GM18873 (cell line): Measurements from ENCODE around the gene TFE3.

Source experiments
- ATAC-seq: cut with Tn5 transposase; IDR thresholded peaks from one replicate; pipeline ENCODE4 v1.9.1; 2021; ENCODE audit warnings: mild to moderate bottlenecking, moderate library complexity, moderate number of reproducible peaks; ENCODE audit not compliant: unreplicated experiment, low FRiP score

The TFE3 gene

DNA sequence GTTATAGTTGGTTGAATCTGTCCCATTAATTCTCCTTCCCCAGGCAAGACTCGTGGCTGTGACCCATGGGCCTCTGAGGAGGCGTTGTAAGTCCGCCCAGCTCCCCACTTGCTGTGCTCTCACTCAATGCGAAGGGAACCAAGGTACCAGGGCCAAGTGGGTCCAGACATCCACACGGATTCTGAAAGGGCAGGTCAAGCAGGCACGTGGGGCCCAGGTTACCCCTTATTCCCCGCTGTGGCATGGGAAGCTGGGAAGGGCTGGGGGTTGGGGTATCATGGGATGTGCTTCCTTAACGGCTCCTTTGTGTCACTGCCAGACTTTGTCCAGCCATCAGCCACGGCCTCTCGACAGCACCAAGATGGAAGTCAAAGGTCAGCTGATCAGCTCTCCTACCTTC, 18.8 kb upstream of the TFE3 start:
- no peak for ATAC-seq

DNA sequence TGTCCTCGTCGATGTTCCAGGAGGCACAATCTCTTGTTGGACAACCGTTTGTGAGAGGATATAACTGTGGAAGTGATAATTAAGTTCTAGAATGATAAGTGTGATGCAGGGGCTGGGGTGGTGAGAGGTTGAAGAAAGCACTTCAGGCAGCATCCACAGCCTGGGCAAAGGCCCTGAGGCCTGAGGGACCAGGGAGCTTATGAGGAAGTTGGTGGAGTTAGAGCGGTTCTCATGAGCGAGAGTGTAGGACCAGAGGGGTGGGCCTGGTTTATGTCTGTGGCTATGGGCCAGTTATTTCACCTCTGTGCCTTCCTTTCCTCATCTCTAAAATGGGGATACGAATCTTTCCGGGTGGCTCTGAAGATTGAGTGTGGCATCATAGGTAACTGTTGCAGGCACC, 18.3 kb upstream of the TFE3 start:
- ATAC-seq: no peak

DNA sequence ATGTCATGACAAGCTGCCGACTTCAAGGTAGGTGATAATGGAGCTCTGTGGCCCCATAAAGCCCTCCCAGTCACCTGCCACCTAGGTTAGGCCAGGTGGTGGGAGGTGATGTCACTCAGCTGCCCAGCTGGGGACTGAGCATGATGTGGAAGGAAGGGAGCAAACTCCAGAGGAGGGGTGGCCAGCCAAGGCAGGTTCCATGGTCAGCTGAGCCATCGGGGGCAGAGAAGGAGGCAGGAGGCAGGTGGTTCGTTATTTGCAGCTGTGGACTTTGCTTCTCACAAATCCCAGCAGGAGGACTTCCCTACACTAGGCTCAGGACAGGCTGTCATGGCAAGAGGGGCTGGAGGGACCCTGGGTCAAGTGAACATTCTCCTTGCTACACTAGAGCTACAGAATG, 17.8 kb upstream of the TFE3 start:
- no peak for ATAC-seq

GRCh38 chrX:49059681-49060085, 16.5 kb upstream of the TFE3 start:
- no peak for ATAC-seq

- no peak for ATAC-seq
These were observed 16.0 kb upstream of the TFE3 start for GRCh38 chrX:49059201-49059600.

- ATAC-seq: no peak
These were observed 15.6 kb upstream of the TFE3 start, which contains the start of gene CCDC120 for GRCh38 chrX:49058794-49059193. Gene CCDC120, plus strand, starts transcription at chrX:49058999. Its CDS starts 3,043 bp downstream, at chrX:49062042.

- no peak for ATAC-seq
These were observed 11.1 kb upstream of the TFE3 start for GRCh38 chrX:49054073-49054762.

DNA sequence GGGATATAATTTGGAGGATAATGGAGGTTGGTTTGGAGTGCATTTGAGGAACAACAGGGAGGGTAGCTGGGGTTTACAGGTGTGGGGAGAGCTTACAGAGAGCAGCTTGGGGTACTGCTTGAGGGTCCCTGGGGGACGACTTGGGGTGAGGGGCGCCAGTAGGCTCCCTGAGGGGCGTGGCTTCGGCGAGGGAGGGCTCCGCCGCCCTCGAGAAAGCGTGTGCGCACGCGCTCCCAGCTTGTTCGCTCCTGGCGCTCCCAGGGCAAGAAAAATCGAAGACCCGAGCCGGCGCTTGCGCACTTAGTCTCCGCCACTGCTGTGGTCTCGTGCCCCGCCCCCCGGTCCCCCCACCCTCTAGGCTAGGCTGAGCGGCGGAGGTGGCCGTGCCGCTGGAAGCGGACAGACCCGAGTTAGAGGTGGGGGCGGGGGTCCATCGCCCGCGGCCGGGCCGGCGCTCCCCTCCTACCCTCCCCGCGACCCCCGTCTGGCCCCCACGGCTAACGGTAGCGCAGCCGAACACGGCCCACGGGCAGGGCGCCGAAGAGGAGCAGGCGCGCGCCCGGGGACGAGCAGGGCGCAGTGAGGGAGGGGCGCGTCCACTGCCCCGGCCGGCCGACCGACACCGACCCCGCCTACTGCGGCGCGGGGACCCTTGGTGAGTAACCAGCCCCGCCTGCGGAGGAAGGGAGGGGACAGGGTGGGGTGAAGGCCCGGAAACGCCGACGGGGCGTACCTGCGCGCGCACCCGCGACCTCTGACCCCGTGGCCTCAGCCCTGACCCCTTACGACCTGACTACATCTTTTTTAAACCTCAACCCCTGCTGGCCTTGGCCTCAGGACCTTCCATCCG, 10.3 kb upstream of the TFE3 start:
- no peak for ATAC-seq

DNA sequence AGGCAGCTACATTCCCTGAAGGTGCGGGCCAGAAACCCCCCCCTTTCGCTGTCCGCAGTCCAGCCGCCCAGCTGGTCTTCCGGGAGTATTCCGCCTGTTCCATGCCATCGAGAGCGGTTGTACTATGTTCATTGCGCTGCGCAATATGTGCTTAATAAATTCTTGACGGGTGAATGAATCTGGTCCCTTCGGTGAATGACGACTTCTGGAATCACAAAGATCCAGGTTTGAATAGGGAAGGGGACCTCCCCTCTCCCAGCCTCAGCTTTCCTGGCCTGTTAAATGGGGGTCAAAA, 777 bp upstream of the TFE3 start:
- no peak for ATAC-seq

GRCh38 chrX:49042581-49043219, 457 bp downstream of the TFE3 start:
- no peak for ATAC-seq

- ATAC-seq: no peak
These were observed 1.2 kb downstream of the TFE3 start for GRCh38 chrX:49041744-49042580.

- no peak for ATAC-seq
These were observed 2.7 kb downstream of the TFE3 start for GRCh38 chrX:49040376-49040955.

GRCh38 chrX:49039598-49040375, 3.4 kb downstream of the TFE3 start:
- ATAC-seq: no peak

GRCh38 chrX:49037883-49038475, 5.2 kb downstream of the TFE3 start:
- ATAC-seq: no peak

DNA sequence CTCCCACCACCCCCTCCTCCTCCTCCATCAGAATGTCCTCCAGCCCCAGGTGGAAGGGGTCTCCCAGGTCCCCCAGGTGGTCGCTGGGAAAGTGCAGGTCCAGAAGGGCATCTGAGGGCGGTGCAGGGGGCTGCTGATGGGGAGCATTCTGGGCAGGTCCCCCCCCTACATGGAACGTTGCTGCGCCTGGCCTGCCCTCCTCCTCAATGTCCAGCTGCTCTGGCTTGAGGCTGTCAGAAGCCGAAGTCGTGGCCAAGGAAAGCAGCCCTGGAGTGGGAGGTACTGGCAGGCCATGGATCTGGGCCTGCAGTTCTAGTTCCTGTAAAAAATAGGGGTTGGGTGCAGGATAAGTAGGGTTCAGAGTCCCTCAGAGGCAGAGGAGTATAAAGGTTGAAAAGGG, 12.9 kb downstream of the TFE3 start:
- ATAC-seq: no peak

GRCh38 chrX:49029876-49030275, 13.3 kb downstream of the TFE3 start:
- no peak for ATAC-seq

GRCh38 chrX:49019599-49020249, 23.4 kb downstream of the TFE3 start:
- no peak for ATAC-seq

DNA sequence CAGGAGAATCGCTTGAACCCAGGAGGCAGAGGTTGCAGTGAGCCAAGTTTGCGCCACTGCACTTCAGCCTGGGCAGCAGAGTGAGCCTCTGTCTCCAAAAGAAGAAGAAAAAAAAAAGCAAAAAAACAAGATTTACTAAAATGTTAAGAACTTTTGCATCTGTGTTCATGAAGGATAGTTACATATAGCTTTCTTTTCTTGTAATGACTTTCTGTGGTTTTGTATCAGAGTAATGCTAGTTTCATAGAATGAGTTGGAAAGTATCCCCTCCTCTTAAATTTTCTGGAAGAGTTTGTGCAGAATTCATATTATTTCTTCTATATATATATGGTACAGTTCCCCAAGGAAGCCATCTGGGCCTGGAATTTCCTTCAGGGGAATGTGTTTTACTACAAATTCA, 24.1 kb downstream of the TFE3 start:
- ATAC-seq: no peak

- no peak for ATAC-seq
These were observed 39.5 kb downstream of the TFE3 start for GRCh38 chrX:49003696-49004095.
